HepG2 (cell line): Measurements from ENCODE around the gene ANGPTL2. TPM values are rescaled to one million over a fixed set of nuclear protein-coding genes. Genes with fewer than 3 reads are reported as not detected.

Experiments used
- ATF7 ChIP-seq, 2 experiments: fragments of 450-650 bp in 1 of 2; sonication (generic) in 1 of 2; formaldehyde crosslinking in 1 of 2; IDR thresholded peaks; 2 replicates each; pipeline versions ENCODE4 v1.4.0 to v1.6.1; 2016 to 2020; ENCODE audit warnings: antibody characterized with exemption in 1 of 2, mild to moderate bottlenecking in 1 of 2, missing genetic modification reagents in 1 of 2
- CEBPG ChIP-seq: IDR thresholded peaks from 2 replicates; pipeline ENCODE4 v1.6.1; 2016
- DMAP1 ChIP-seq: IDR thresholded peaks from 2 replicates; pipeline ENCODE4 v1.6.1; 2016
- FIP1L1 ChIP-seq: fragments of 200-400 bp; formaldehyde crosslinking; IDR thresholded peaks from 2 replicates; pipeline ENCODE4 v1.6.1; 2018; ENCODE audit warnings: low read depth, mild to moderate bottlenecking, low read length, moderate library complexity, borderline replicate concordance; ENCODE audit not compliant: insufficient read depth
- GABPA ChIP-seq, 2 experiments: IDR thresholded peaks; 2 replicates each; pipeline ENCODE4 v1.6.1; 2011 to 2016; ENCODE audit warnings: low read depth in 2 of 2, low read length in 1 of 2, missing biosample characterization in 1 of 2, missing genetic modification characterization in 1 of 2
- HOXA9 ChIP-seq: sonication (generic); formaldehyde crosslinking; IDR thresholded peaks from 2 replicates; pipeline ENCODE4 v1.8.1; 2022; ENCODE audit warnings: missing genetic modification reagents, mild to moderate bottlenecking, moderate library complexity, borderline replicate concordance
- MED13 ChIP-seq: sonication (generic); formaldehyde crosslinking; IDR thresholded peaks from 2 replicates; pipeline ENCODE4 v1.5.0; 2020; ENCODE audit warnings: missing genetic modification reagents
- SAP130 ChIP-seq: IDR thresholded peaks from 2 replicates; pipeline ENCODE4 v1.6.1; 2016; ENCODE audit warnings: low read depth
- SATB2 ChIP-seq: sonication (generic); formaldehyde crosslinking; IDR thresholded peaks from 2 replicates; pipeline ENCODE4 v1.5.0; 2020; ENCODE audit warnings: missing genetic modification reagents
- SP5 ChIP-seq: IDR thresholded peaks from 2 replicates; pipeline ENCODE4 v1.6.1; 2016; ENCODE audit warnings: low read depth, borderline replicate concordance
- ZFP1 ChIP-seq: IDR thresholded peaks from 2 replicates; pipeline ENCODE4 v1.6.1; 2016
- ZFP37 ChIP-seq: sonication (generic); formaldehyde crosslinking; IDR thresholded peaks from 2 replicates; pipeline ENCODE4 v1.4.0; 2020; ENCODE audit warnings: missing genetic modification reagents, borderline replicate concordance
- ZNF382 ChIP-seq: sonication (generic); formaldehyde crosslinking; IDR thresholded peaks from 2 replicates; pipeline ENCODE4 v1.5.0; 2020; ENCODE audit warnings: missing genetic modification reagents, mild to moderate bottlenecking, borderline replicate concordance
- ZNF556 ChIP-seq: sonication (generic); formaldehyde crosslinking; IDR thresholded peaks from 2 replicates; pipeline ENCODE4 v1.4.0; 2020; ENCODE audit warnings: mild to moderate bottlenecking, missing genetic modification reagents, borderline replicate concordance
- polyA plus RNA-seq, 8 experiments: library from polyadenylated mRNA; depleted of rRNA in 3 of 8; stranded (reverse) in 7 of 8; unstranded in 1 of 8; fragments of >200 nt; fragmentation: Illumina TruSeq in 4 of 8; extraction: Trizol in 4 of 8; gene quantifications; 2 replicates each; pipeline versions ENCODE4 v1.2.1 to v1.2.3, GENCODE V29; 2011 to 2016; ENCODE audit warnings: low read depth in 4 of 8, missing spikeins in 1 of 8, mixed read lengths in 1 of 8; ENCODE audit not compliant: insufficient read depth in 1 of 8
- total RNA-seq, 5 experiments: library from RNA; depleted of rRNA; stranded (reverse); fragments of >200 nt; fragmentation: Illumina TruSeq; extraction: Trizol; gene quantifications; 2 replicates each; pipeline ENCODE4 v1.2.3, GENCODE V29; 2016; ENCODE audit warnings: low read depth in 1 of 5
- TF ChIP-seq, protein P1 (sequence below): sonication (generic); formaldehyde crosslinking; IDR thresholded peaks from 2 replicates; pipeline ENCODE4 v1.9.0; 2021; ENCODE audit warnings: missing genetic modification reagents, mild to moderate bottlenecking, borderline replicate concordance
- TF ChIP-seq, protein P2 (sequence below): sonication (generic); formaldehyde crosslinking; IDR thresholded peaks from 2 replicates; pipeline ENCODE4 v1.5.1; 2020; ENCODE audit warnings: mild to moderate bottlenecking, missing genetic modification reagents, borderline replicate concordance
- TF ChIP-seq, protein P3 (sequence below): sonication (generic); formaldehyde crosslinking; IDR thresholded peaks from 2 replicates; pipeline ENCODE4 v1.4.0; 2020; ENCODE audit warnings: mild to moderate bottlenecking, missing genetic modification reagents
- TF ChIP-seq, protein P4 (sequence below): sonication (generic); formaldehyde crosslinking; IDR thresholded peaks from 2 replicates; pipeline ENCODE4 v1.5.1; 2020; ENCODE audit warnings: missing genetic modification reagents, mild to moderate bottlenecking, borderline replicate concordance
- TF ChIP-seq, protein P5 (sequence below): sonication (generic); formaldehyde crosslinking; conservative IDR thresholded peaks from 2 replicates; pipeline ENCODE4 v1.4.0; 2020; ENCODE audit warnings: missing genetic modification reagents
- TF ChIP-seq, protein P6 (sequence below): sonication (generic); formaldehyde crosslinking; IDR thresholded peaks from 2 replicates; pipeline ENCODE4 v1.4.0; 2020; ENCODE audit warnings: missing genetic modification reagents, low read depth, mild to moderate bottlenecking, borderline replicate concordance

ANGPTL2 gene
- total and polyA plus RNA-seq, 2 of the 13 experiments (the other 11 are each of a cell fraction or from before 2014, with no cell fraction given), result 0.91 to 21.0 TPM

DNA sequence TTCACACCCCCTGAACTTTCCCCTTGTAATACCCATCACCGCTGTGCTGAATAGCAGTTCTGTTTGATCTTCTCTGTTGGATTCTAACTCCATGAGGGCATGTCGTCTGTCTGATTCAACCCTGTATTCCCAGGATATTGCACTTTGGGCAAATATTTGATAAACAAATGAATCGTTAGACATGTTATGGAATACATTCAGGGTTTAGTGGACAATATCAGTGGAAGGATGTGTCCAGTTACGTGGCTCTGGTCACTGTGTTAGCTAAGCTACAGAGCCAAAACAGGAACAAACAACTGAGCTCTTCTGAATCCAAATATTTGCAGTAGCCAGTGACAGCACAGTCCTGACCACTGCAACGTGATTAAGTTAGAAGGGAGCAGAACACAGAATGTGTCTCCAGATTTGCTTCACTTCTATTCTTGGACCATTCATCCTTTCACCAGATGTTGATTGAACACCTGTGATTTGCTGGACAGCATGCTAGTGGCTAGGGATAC, 13.2 kb downstream of the ANGPTL2 start (continued):
- TF ChIP-seq, protein P1, sequence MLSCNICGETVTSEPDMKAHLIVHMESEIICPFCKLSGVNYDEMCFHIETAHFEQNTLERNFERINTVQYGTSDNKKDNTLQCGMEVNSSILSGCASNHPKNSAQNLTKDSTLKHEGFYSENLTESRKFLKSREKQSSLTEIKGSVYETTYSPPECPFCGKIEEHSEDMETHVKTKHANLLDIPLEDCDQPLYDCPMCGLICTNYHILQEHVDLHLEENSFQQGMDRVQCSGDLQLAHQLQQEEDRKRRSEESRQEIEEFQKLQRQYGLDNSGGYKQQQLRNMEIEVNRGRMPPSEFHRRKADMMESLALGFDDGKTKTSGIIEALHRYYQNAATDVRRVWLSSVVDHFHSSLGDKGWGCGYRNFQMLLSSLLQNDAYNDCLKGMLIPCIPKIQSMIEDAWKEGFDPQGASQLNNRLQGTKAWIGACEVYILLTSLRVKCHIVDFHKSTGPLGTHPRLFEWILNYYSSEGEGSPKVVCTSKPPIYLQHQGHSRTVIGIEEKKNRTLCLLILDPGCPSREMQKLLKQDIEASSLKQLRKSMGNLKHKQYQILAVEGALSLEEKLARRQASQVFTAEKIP (CRISPR knock-in tag), result no peak
- TF ChIP-seq ZNF382 (CRISPR knock-in tag), result no peak
- no peak for TF ChIP-seq FIP1L1
- TF ChIP-seq DMAP1 (CRISPR knock-in tag), result no peak
- no peak for TF ChIP-seq MED13 (CRISPR knock-in tag)
- TF ChIP-seq SAP130, result peak; percentile 78
- no peak for TF ChIP-seq SATB2 (CRISPR knock-in tag)
- TF ChIP-seq ZFP1 (CRISPR knock-in tag), result no peak
- no peak for TF ChIP-seq CEBPG (CRISPR knock-in tag)
- no peak for TF ChIP-seq HOXA9
- no peak for TF ChIP-seq SP5
- TF ChIP-seq GABPA (IDR thresholded peaks at IDR 0.05; ENCODE audit: low read depth, low read length), result no peak
- peak; percentile 63; the same call in 1 of the 2 replicates for TF ChIP-seq GABPA (CRISPR knock-in tag; IDR thresholded peaks at IDR 0.05; ENCODE audit: low read depth)
- TF ChIP-seq, protein P2, sequence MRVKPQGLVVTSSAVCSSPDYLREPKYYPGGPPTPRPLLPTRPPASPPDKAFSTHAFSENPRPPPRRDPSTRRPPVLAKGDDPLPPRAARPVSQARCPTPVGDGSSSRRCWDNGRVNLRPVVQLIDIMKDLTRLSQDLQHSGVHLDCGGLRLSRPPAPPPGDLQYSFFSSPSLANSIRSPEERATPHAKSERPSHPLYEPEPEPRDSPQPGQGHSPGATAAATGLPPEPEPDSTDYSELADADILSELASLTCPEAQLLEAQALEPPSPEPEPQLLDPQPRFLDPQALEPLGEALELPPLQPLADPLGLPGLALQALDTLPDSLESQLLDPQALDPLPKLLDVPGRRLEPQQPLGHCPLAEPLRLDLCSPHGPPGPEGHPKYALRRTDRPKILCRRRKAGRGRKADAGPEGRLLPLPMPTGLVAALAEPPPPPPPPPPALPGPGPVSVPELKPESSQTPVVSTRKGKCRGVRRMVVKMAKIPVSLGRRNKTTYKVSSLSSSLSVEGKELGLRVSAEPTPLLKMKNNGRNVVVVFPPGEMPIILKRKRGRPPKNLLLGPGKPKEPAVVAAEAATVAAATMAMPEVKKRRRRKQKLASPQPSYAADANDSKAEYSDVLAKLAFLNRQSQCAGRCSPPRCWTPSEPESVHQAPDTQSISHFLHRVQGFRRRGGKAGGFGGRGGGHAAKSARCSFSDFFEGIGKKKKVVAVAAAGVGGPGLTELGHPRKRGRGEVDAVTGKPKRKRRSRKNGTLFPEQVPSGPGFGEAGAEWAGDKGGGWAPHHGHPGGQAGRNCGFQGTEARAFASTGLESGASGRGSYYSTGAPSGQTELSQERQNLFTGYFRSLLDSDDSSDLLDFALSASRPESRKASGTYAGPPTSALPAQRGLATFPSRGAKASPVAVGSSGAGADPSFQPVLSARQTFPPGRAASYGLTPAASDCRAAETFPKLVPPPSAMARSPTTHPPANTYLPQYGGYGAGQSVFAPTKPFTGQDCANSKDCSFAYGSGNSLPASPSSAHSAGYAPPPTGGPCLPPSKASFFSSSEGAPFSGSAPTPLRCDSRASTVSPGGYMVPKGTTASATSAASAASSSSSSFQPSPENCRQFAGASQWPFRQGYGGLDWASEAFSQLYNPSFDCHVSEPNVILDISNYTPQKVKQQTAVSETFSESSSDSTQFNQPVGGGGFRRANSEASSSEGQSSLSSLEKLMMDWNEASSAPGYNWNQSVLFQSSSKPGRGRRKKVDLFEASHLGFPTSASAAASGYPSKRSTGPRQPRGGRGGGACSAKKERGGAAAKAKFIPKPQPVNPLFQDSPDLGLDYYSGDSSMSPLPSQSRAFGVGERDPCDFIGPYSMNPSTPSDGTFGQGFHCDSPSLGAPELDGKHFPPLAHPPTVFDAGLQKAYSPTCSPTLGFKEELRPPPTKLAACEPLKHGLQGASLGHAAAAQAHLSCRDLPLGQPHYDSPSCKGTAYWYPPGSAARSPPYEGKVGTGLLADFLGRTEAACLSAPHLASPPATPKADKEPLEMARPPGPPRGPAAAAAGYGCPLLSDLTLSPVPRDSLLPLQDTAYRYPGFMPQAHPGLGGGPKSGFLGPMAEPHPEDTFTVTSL, result peak; percentile 81
- TF ChIP-seq ATF7 (IDR thresholded peaks at IDR 0.05), result peak; percentile 17; the same call in 1 of the 2 replicates
- TF ChIP-seq ATF7 (CRISPR knock-in tag; IDR thresholded peaks at IDR 0.05), result peak; percentile 46; the same call in 1 of the 2 replicates
- TF ChIP-seq, protein P3, sequence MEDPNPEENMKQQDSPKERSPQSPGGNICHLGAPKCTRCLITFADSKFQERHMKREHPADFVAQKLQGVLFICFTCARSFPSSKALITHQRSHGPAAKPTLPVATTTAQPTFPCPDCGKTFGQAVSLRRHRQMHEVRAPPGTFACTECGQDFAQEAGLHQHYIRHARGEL (CRISPR knock-in tag), result no peak
- TF ChIP-seq, protein P4, sequence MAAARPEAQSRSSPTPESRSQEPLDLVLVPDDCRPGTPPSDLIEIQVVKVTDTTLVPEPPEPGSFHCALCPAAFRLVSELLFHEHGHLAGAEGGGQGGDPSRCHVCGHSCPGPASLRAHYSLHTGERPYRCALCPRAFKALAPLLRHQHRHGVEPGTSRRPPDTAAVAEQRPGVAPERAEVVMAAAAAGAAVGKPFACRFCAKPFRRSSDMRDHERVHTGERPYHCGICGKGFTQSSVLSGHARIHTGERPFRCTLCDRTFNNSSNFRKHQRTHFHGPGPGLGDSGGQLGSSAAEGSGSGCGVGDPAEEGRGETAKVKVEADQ (CRISPR knock-in tag), result no peak
- TF ChIP-seq ZFP37, result no peak
- TF ChIP-seq ZNF556 (CRISPR knock-in tag), result peak; percentile 63; the same call in 1 of the 2 replicates
- TF ChIP-seq, protein P5, sequence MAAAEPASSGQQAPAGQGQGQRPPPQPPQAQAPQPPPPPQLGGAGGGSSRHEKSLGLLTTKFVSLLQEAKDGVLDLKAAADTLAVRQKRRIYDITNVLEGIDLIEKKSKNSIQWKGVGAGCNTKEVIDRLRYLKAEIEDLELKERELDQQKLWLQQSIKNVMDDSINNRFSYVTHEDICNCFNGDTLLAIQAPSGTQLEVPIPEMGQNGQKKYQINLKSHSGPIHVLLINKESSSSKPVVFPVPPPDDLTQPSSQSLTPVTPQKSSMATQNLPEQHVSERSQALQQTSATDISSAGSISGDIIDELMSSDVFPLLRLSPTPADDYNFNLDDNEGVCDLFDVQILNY, result no peak
- TF ChIP-seq, protein P6, sequence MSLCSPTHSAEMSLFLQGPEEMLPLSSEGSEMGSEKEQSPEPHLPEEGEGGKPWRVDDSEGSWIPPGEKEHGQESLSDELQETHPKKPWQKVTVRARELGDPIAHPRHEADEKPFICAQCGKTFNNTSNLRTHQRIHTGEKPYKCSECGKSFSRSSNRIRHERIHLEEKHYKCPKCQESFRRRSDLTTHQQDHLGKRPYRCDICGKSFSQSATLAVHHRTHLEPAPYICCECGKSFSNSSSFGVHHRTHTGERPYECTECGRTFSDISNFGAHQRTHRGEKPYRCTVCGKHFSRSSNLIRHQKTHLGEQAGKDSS (CRISPR knock-in tag), result no peak
